ENCODE data around the gene EHD2.
A peak's percentile ranks its signal among the peaks of the same experiment; 100 is the strongest.
"Not testable (repeated sequence)": the region's sequence is repeated elsewhere in the genome, so short reads cannot be mapped to it uniquely, and the experiment has no call there.

The EHD2 gene

GRCh38 chr19:47777245-47778048, 64.2 kb downstream of the EHD2 start:
- DNase-seq = not testable (repeated sequence)

- peak; percentile 79 to 84 for DNase-seq
Measured at GRCh38 chr19:47778049-47778953, 65.1 kb downstream of the EHD2 start, which contains the start of gene SELENOW. Gene SELENOW, plus strand, starts transcription at chr19:47778703. Its CDS starts 83 bp downstream, at chr19:47778786.

DNA sequence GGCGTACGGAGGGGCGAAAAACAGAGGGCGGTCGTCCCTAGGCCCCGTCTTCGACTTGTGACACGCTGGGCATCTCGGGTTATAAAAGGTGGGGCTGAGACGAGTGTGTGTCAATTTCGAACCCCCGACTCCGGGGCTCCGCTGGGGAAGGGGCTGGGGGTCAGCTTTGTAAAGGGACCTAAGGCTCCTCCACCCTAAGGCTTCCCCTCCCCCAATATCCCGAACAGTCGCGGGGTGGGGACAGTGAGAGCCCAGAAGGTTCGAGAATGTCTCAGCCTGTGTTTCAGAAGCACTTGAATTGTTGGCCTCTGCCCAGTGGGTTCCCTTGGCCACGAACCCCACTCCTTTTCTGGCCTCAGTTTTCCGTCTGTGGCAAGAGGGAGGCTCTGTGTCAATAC, 65.7 kb downstream of the EHD2 start:
- DNase-seq = no peak

GRCh38 chr19:47779524-47780214, 66.4 kb downstream of the EHD2 start:
- DNase-seq = no peak

- DNase-seq = no peak
Measured at GRCh38 chr19:47780215-47780551, 67.0 kb downstream of the EHD2 start.

GRCh38 chr19:47781590-47782262, 68.5 kb downstream of the EHD2 start:
- DNase-seq = no peak

- DNase-seq = no peak
Measured at GRCh38 chr19:47786566-47786965, 73.3 kb downstream of the EHD2 start.

DNA sequence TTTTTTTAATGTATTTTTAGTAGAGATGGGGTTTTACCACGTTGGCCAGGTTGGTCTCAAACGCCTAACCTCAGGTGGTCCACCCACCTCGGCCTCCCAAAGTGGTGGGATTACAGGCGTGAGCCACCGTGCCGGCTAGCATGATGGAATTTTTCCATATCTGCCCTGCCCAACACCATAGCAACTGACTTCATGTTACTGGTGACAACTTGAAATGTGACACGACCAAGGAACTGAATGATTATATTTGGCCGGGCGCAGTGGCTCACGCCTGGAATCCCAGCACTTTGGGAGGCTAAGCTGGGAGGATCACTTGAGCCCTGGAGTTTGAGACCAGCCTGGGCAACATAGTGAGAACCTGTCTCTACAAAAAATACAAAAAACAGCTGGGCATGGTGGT, 74.1 kb downstream of the EHD2 start:
- DNase-seq = not testable (repeated sequence)

DNA sequence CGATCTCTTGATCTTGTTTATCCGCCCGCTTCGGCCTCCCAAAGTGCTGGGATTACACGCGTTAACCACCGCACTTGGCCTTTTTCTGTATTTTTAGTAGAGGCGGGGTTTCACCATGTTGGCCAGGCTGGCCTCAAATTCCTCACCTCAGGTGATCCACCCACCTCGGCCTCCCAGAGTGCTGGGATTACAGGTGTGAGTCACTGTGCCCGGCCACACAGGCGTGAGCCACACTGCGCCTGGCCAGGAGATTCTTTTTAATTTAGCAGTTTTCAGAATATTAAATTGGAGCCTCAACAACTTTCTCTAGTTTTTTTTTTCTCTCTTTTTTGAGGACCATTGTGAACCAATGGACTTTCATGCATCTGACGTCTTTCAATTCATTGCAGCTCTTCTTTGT, 76.6 kb downstream of the EHD2 start:
- DNase-seq = not testable (repeated sequence)

GRCh38 chr19:47790398-47790814, 77.2 kb downstream of the EHD2 start:
- peak; percentile 72 to 78 for DNase-seq

- no peak for DNase-seq
Measured at GRCh38 chr19:47792616-47793015, 79.4 kb downstream of the EHD2 start.
